Right lobe of liver (tissue), 6 donors: Measurements from ENCODE around the gene MEIG1. TPM values are rescaled to one million over a fixed set of nuclear protein-coding genes. Genes with fewer than 3 reads are reported as not detected.
"Not testable (repeated sequence)": the region's sequence is repeated elsewhere in the genome, so short reads cannot be mapped to it uniquely, and the experiment has no call there.

Source experiments
- ATAC-seq, 4 donors: fragments of 200-7000 bp; cut with Tn5 transposase; one replicate each; pipeline ENCODE4 v1.9.1; 2020; ENCODE audit warnings: mild to moderate bottlenecking in 4 of 4, moderate library complexity in 4 of 4
- DNase-seq, 3 donors: peaks; one replicate each; pipeline ENCODE4 v3.0.0-alpha.2; 2020
- H3K27ac ChIP-seq, 3 donors: fragments of 200-600 bp; one replicate each; pipeline ENCODE4 v1.8.0; 2022
- H3K27me3 ChIP-seq, 2 donors: fragments of 200-600 bp; one replicate each; pipeline ENCODE4 v1.8.0; 2022
- H3K36me3 ChIP-seq, 4 donors: fragments of 200-600 bp; sonication (generic) in 1 of 4; one replicate each; pipeline versions ENCODE4 v1.5.1 to v1.8.0; 2017 to 2022; ENCODE audit warnings: control low read depth in 1 of 4
- H3K4me1 ChIP-seq, 4 donors: fragments of 200-600 bp; sonication (generic) in 1 of 4; one replicate each; pipeline versions ENCODE4 v1.5.1 to v1.8.0; 2017 to 2022; ENCODE audit warnings: control low read depth in 1 of 4
- H3K4me3 ChIP-seq, 3 donors: fragments of 200-600 bp; one replicate each; pipeline ENCODE4 v1.8.0; 2022
- H3K9me3 ChIP-seq, 4 donors: fragments of 200-600 bp; sonication (generic) in 1 of 4; one replicate each; pipeline versions ENCODE4 v1.5.1 to v1.8.0; 2017 to 2022; ENCODE audit warnings: control low read depth in 1 of 4
- CTCF ChIP-seq, 4 donors: fragments of 200-600 bp in 3 of 4; fragments of 450-650 bp in 1 of 4; IDR thresholded peaks; one replicate each; pipeline versions ENCODE4 v1.5.1 to v1.8.0; 2016 to 2022; ENCODE audit warnings: antibody characterized with exemption in 4 of 4, mild to moderate bottlenecking in 2 of 4
- POLR2A ChIP-seq: fragments of 450-650 bp; IDR thresholded peaks from one replicate; pipeline ENCODE4 v1.6.1; 2017; ENCODE audit warnings: antibody characterized with exemption, mild to moderate bottlenecking
- WGBS: methylation state at CpG from one replicate; pipeline ENCODE4 v1.1.6; 2018; ENCODE audit warnings: low coverage, low lambda C conversion rate; ENCODE audit not compliant: insufficient coverage; ENCODE audit errors: missing lambda C conversion rate; 5-methylcytosine and 5-hydroxymethylcytosine counted together
- intact Hi-C, 2 donors: fragments of 100-400 bp; cut with DNase I; formaldehyde crosslinking; loops; one replicate each; pipeline versions ENCODE4 v1.11.2 to v1.14.1; 2022
- total RNA-seq, 6 experiments: library from RNA; depleted of rRNA in 2 of 6; stranded (reverse); fragments of >200 nt in 2 of 6; fragmentation: NEBNext Ultra II Directional in 3 of 6; extraction: Animal tissue kit (Norgen Biotek cat#: 25700) in 3 of 6; gene quantifications; one replicate each; pipeline versions ENCODE4 v1.1.0 to v1.2.4, GENCODE V29; 2016 to 2023
- donor health status: DM: no; HTN: yes; CAD: no.
- donor health status: DM: no; HTN: no; CAD: no.
- donor health status: DM: no; HTN: no; CAD: no.
- donor health status: DM: no; HTN: yes; CAD: no.
- donor health status: DM: no; HTN: yes; CAD: no.

Gene MEIG1
- total RNA-seq, 6 experiments from 2014 or later: 0.51 TPM; not detected in 5

- Histone ChIP-seq H3K4me1 (no peaks in the 10 kb centered on the region), H3K27ac (no peak overlapping the region), H3K4me3 (no peak overlapping the region), H3K27me3 (no peaks in the 10 kb centered on the region), H3K9me3 (no peaks in the 10 kb centered on the region), H3K36me3 (no peaks in the 10 kb centered on the region)
- DNase-seq (no peak), ATAC-seq (no peak)
- TF ChIP-seq POLR2A (no peak), CTCF (IDR thresholded peaks at IDR 0.05) (no peak)
- intact Hi-C loops: no loop called here
- WGBS: 57% methylated on average over 7 of the region's 7 CpGs
These were observed 56.3 kb downstream of the MEIG1 start for GRCh38 chr10:15015451-15015850.

GRCh38 chr10:15020966-15021365, 61.8 kb downstream of the MEIG1 start:
- not testable (repeated sequence) for H3K27me3 ChIP-seq, ATAC-seq

More at GRCh38 chr10:15020966-15021365, 61.8 kb downstream of the MEIG1 start:
- H3K4me1 ChIP-seq, H3K36me3 ChIP-seq, intact Hi-C loops, H3K9me3 ChIP-seq, H3K27ac ChIP-seq, H3K4me3 ChIP-seq, DNase-seq: not testable (repeated sequence)
- WGBS: 58% methylated on average over 2 of the region's 5 CpGs

Other genes with a start within 250 kb of the MEIG1 start
- 100 to 1,000 TPM in 2 of 6 experiments, 10 to 100 TPM in 4; 58.6 to 116 (median 68.7) TPM for gene FAM107B, start 184.5 kb upstream of the MEIG1 start, total RNA-seq
- gene CDNF, start 121.4 kb upstream of the MEIG1 start, total RNA-seq: 1 to 10 TPM in 5 of 6 experiments, under 1 TPM in 1; 0.93 to 4.5 (median 3.7) TPM
- gene HSPA14, start 121.1 kb upstream of the MEIG1 start, total RNA-seq: 1 to 10 TPM; 2.7 to 8.6 (median 4.9) TPM
- 1 to 10 TPM; 2.2 to 6.0 (median 3.2) TPM for gene MSANTD7, start 121.1 kb upstream of the MEIG1 start, total RNA-seq
- 1 to 10 TPM; 2.8 to 6.0 (median 4.1) TPM for gene SUV39H2, start 80.5 kb upstream of the MEIG1 start, total RNA-seq
- 1 to 10 TPM; 1.7 to 5.0 (median 3.0) TPM for gene DCLRE1C, start 5.3 kb upstream of the MEIG1 start, total RNA-seq
- 1 to 10 TPM in 1 of 6 experiments, not detected in 5; 1.2 TPM for gene OLAH, start 84.6 kb downstream of the MEIG1 start, total RNA-seq
- under 1 TPM in 2 of 6 experiments, not detected in 4; 0.16 to 0.18 TPM for gene ACBD7, start 129.4 kb downstream of the MEIG1 start, total RNA-seq
- gene RPP38, start 138.0 kb downstream of the MEIG1 start, total RNA-seq: 1 to 10 TPM; 5.4 to 9.4 (median 6.9) TPM
- 10 to 100 TPM; 18.1 to 34.5 (median 30.8) TPM for gene NMT2, start 209.3 kb downstream of the MEIG1 start, total RNA-seq